Mucosa of stomach (tissue), 1 donor: ENCODE results near the gene PRC1.
"Not testable (repeated sequence)": the region's sequence is repeated elsewhere in the genome, so short reads cannot be mapped to it uniquely, and the experiment has no call there.

Experiments used
- H3K27me3 ChIP-seq: one replicate; pipeline ENCODE4 v1.7.0; 2013; ENCODE audit warnings: mild to moderate bottlenecking, low read length; ENCODE audit not compliant: control insufficient read depth, insufficient read depth
- H3K36me3 ChIP-seq: one replicate; pipeline ENCODE4 v1.7.0; 2013; ENCODE audit warnings: low read length; ENCODE audit not compliant: control insufficient read depth, insufficient read depth
- H3K4me1 ChIP-seq: one replicate; pipeline ENCODE4 v1.7.0; 2013; ENCODE audit warnings: mild to moderate bottlenecking, low read length; ENCODE audit not compliant: control insufficient read depth, insufficient read depth
- H3K4me3 ChIP-seq: one replicate; pipeline ENCODE4 v1.7.0; 2013; ENCODE audit warnings: low read length
- H3K9ac ChIP-seq: one replicate; pipeline ENCODE4 v1.7.0; 2013; ENCODE audit warnings: mild to moderate bottlenecking, low read length, moderate library complexity
- H3K9me3 ChIP-seq: one replicate; pipeline ENCODE4 v1.7.0; 2013; ENCODE audit warnings: mild to moderate bottlenecking, low read length, moderate library complexity; ENCODE audit not compliant: control insufficient read depth
- donor health status: Pancreatic carcinoma.

The PRC1 gene

GRCh38 chr15:90934949-90935751 lies 59.2 kb downstream of the PRC1 start, which contains the start of gene UNC45A:
Gene UNC45A, plus strand, starts transcription at chr15:90935285. Its CDS starts 40 bp downstream, at chr15:90935325.
- Histone ChIP-seq H3K4me3 (peak within 1 kb of the TSS; percentile 57), H3K4me1 (peaks cover 37% of the 10 kb centered on the region), H3K27me3 (no peaks in the 10 kb centered on the region), H3K9ac (peak within 1 kb of the TSS; percentile 77), H3K36me3 (peaks cover 16% of the 10 kb centered on the region), H3K9me3 (no peaks in the 10 kb centered on the region)

DNA sequence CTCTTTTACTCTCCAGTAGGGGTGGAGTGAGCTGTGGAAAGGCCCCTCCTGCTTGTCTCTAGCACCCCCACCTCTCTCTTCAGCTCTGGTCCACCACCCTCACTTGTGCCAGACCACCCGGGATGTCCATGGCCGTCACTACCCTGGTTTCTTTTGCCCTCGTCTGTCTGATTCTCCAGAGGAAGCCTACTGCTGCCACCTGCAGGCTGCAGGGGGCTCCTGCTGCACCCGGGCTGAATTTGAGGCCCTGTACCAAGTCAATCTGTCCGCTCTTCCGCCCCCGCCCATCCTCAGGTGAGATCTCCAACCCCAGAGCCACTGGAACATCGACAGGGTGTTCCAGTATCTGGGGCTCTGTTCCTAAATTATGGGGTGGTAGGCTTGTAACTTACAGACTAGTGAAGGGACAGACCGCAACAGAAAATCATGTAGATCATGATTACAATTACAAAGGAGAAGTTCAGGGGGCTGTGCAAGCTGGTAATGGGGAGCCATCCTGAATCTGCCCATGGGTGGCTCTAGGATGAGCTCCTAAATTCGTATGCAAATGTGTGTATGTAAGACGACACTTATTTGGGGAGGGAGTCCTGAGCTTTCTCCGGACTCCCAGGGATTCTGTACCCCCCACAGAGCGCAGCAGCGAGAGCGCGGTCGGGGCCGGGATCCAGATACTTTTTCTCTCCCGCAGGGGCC lies 59.9 kb downstream of the PRC1 start:
- H3K36me3 ChIP-seq, result peaks cover 8% of the 10 kb centered on the region
- no peaks in the 10 kb centered on the region for H3K27me3 ChIP-seq
- H3K9ac ChIP-seq, result peak overlapping the region; percentile 77
- no peaks in the 10 kb centered on the region for H3K9me3 ChIP-seq
- H3K4me1 ChIP-seq, result peaks cover 37% of the 10 kb centered on the region
- H3K4me3 ChIP-seq, result no peak overlapping the region

GRCh38 chr15:90933301-90933700 lies 61.0 kb downstream of the PRC1 start:
- Histone ChIP-seq H3K9ac (no peak overlapping the region), H3K9me3 (no peaks in the 10 kb centered on the region), H3K4me3 (no peak overlapping the region), H3K4me1 (peaks cover 37% of the 10 kb centered on the region), H3K36me3 (peaks cover 4% of the 10 kb centered on the region), H3K27me3 (no peaks in the 10 kb centered on the region)

DNA sequence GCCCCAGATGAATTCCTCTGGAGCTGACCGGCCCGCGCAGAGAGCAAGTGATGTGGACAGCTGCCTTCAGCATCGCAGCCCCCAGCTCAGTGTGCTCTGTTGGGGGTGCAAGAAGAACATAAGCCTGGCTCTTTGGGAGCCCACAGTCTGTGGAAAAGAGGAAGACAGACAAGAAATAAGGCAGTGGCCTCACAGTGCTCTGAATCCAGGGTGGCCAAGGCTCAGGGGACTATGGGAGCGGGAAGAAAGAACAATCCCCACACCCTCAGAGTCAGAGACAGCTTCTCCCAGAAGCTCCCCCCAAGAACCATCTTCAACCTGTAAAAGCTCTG lies 61.7 kb downstream of the PRC1 start:
- Histone ChIP-seq H3K9ac (peak overlapping the region; percentile 84), H3K36me3 (peaks cover 4% of the 10 kb centered on the region), H3K27me3 (no peaks in the 10 kb centered on the region), H3K4me1 (peaks cover 37% of the 10 kb centered on the region), H3K9me3 (no peaks in the 10 kb centered on the region), H3K4me3 (no peak overlapping the region)

DNA sequence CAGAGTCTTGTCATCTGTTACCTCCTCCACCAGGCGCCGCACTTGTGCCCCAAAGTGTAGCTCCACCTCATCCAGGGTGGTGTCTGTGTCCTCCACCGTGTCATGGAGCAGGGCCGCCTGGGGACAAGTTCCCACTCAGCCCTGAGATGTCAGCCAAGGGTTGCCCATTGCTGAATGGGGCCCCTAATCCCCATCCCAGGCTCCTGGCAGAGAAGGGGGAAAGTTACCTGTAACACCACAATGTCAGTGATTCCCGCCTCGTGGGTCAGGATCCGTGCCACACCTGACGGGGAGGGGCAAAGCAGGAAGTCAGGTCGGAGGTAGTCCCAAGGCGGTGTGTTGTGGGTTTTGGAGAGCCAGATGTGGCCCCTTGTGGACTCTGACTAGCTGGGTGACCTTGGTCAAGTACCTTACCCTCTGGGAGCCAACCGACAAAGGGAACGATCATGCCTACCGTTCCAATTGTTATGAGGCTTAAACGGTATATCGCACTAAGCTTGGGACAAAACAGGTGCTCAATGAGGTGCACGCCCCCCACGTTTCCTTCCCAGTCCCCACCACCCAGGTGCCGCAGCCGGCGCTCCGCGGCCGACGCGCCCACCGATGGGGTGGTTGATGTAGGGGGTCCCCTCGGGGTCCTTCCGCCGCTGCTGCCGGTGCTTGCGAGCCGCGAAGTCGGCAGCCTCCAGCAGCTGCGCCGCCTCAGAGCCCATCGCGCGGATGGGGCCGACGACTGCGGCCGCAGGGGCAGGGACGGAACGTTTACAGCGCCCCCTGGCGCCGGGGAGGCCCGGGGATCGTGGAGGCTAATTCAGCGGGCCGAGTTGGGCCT lies 62.3 kb downstream of the PRC1 start, which contains the start of gene HDDC3:
Gene HDDC3 (minus strand): TSS at position 722 of the 832 bp plus-strand sequence. CDS start 9 bp downstream, at position 713.
- H3K9me3 ChIP-seq, result no peaks in the 10 kb centered on the region
- H3K36me3 ChIP-seq, result peaks cover 4% of the 10 kb centered on the region
- peak within 1 kb of the TSS; percentile 84 for H3K9ac ChIP-seq
- peaks cover 37% of the 10 kb centered on the region for H3K4me1 ChIP-seq
- H3K27me3 ChIP-seq, result no peaks in the 10 kb centered on the region
- H3K4me3 ChIP-seq, result peak within 1 kb of the TSS; percentile 58

DNA sequence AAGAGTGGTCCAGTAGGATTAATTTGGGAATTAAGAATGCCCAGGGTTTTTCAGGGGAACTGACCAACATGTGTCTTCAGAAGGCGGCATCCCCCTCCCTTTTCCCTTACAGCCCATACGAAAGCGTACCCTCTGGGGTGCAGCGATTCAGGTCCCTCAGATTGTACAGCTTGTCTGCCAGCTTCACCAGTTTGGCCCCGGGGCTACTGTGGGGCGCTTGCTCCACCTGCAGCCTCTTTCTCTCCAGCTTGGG lies 62.8 kb downstream of the PRC1 start:
- Histone ChIP-seq H3K36me3 (no peaks in the 10 kb centered on the region), H3K4me1 (peaks cover 37% of the 10 kb centered on the region), H3K9ac (peak overlapping the region; percentile 84), H3K27me3 (no peaks in the 10 kb centered on the region), H3K4me3 (peak overlapping the region; percentile 58), H3K9me3 (no peaks in the 10 kb centered on the region)

DNA sequence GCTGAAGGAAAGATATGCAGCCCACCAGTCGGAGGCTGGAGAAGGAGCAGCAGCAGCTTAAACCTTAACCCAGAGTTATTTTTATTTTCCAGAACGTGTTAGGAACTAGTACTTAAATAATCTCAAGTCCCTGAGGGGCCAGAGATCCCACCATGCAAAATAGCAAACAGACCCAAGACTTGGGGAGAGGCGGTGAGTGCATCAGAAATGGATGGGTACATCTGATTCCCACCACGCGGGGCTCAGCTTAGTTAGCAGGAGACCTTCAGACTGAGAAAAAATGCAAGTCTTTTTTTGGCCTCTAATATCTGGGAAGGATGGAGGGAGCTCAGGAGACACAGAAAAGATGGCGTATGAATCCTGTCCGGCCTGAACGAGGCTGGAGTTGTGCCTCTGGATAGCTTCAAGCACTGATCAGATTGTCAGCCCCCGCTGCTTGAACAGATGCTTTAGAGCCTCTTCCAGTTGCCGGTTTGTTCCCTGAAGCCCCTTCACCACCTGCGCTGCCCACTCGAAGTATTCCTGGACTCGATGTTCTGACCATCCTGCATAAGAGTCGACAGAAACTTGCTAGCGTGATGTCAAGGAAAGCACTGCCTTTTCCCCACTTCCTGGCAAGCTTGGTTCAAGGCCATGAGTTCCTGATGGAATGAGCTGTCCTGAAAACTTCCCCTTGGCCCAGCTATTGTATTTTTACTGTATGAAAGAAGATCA lies 63.3 kb downstream of the PRC1 start:
- Histone ChIP-seq H3K4me3 (peak overlapping the region; percentile 51), H3K9me3 (no peaks in the 10 kb centered on the region), H3K36me3 (no peaks in the 10 kb centered on the region), H3K27me3 (no peaks in the 10 kb centered on the region), H3K4me1 (peaks cover 32% of the 10 kb centered on the region), H3K9ac (peak overlapping the region; percentile 84)

DNA sequence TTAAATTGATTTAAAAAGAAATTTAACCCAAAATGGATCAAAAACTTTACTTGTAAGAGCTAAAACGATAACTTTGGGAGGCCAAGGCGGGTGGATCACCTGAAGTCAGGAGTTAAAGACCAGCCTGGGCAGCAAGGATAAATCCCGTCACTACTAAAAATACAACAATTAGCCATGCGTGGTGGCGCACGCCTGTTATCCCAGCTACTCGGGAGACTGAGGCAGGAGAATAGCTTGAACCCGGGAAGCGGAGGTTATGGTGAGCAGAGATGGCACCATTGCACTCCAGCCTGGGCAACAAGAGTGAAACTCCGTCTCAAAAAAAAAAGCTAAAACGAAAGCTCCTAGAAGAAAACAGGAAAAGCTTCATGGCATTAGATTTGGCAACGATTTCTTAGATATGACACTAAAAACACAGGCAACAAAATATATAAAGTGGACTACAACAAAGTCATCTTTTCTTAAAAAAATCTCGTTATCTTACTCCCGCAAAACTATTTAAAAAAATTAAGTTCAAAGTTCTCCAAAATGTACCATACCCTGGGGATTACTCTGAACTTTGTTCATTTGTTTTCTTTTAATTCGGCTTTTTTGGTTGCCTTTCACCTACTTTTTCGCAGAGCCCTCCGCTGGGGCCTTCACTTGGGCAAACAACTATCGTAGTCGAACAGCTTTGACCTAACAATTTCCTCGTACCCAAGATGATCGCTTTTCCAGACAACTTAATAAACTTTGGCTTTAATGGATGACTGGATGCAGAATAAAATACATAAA lies 64.9 kb downstream of the PRC1 start:
- H3K9me3 ChIP-seq, result no peaks in the 10 kb centered on the region
- H3K4me1 ChIP-seq, result peaks cover 23% of the 10 kb centered on the region
- H3K36me3 ChIP-seq, result no peaks in the 10 kb centered on the region
- H3K4me3 ChIP-seq, result peak overlapping the region; percentile 51
- peak overlapping the region; percentile 84 for H3K9ac ChIP-seq
- H3K27me3 ChIP-seq, result no peaks in the 10 kb centered on the region

- peaks cover 17% of the 10 kb centered on the region for H3K4me1 ChIP-seq
- not testable (repeated sequence) for H3K36me3 ChIP-seq, H3K9ac ChIP-seq, H3K27me3 ChIP-seq, H3K4me3 ChIP-seq, H3K9me3 ChIP-seq
Measured at GRCh38 chr15:90928106-90928505, 66.2 kb downstream of the PRC1 start.

DNA sequence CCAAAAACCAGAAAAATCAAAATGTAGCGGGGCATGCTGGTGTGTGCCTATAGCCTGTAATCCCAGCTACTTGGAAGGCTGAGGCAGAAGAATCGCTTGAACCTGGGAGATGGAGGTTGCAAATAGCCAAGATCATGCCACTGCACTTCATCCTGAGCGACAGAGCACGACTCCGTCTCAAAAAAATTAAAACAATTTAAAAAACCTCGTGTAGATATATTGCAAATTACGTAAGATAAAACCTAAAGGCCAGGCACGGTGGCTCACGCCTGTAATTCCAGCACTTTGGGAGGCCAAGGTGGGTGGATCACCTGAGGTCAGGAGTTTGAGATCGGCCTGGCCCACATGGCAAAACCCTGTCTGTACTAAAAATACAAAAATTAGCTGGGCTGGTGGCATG lies 67.6 kb downstream of the PRC1 start:
- H3K4me3 ChIP-seq, H3K27me3 ChIP-seq, H3K9me3 ChIP-seq, H3K9ac ChIP-seq, H3K36me3 ChIP-seq: not testable (repeated sequence)
- H3K4me1 ChIP-seq, result peaks cover 12% of the 10 kb centered on the region

DNA sequence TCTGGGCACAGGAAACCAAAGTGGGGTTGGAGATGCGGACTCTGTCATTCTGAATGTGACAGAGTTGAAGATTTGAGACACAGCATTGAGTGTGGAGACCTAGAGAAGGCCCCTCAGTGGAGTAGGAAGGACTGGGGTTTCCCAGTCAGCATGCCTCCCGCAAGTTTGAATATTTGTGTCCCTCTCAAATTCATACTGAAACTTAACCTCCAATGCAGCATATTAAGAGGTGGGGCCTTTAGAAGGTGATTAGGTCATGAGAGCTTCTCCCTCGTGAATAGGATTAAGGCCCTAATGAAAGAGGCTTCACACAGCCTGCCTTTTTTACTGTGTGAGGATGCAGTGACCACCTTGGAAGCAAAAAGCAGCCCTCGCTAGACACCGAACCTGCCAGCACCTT lies 70.0 kb downstream of the PRC1 start:
- no peaks in the 10 kb centered on the region for H3K9me3 ChIP-seq
- no peaks in the 10 kb centered on the region for H3K27me3 ChIP-seq
- no peaks in the 10 kb centered on the region for H3K4me1 ChIP-seq
- H3K9ac ChIP-seq, result no peak overlapping the region
- H3K36me3 ChIP-seq, result no peaks in the 10 kb centered on the region
- no peak overlapping the region for H3K4me3 ChIP-seq
